ENCODE results near the gene STARD8. TPM values are rescaled to one million over a fixed set of nuclear protein-coding genes. Genes with fewer than 3 reads are reported as not detected.

The STARD8 gene
- polyA plus RNA-seq, 1 donor from 2014 or later: 0.09 TPM

DNA sequence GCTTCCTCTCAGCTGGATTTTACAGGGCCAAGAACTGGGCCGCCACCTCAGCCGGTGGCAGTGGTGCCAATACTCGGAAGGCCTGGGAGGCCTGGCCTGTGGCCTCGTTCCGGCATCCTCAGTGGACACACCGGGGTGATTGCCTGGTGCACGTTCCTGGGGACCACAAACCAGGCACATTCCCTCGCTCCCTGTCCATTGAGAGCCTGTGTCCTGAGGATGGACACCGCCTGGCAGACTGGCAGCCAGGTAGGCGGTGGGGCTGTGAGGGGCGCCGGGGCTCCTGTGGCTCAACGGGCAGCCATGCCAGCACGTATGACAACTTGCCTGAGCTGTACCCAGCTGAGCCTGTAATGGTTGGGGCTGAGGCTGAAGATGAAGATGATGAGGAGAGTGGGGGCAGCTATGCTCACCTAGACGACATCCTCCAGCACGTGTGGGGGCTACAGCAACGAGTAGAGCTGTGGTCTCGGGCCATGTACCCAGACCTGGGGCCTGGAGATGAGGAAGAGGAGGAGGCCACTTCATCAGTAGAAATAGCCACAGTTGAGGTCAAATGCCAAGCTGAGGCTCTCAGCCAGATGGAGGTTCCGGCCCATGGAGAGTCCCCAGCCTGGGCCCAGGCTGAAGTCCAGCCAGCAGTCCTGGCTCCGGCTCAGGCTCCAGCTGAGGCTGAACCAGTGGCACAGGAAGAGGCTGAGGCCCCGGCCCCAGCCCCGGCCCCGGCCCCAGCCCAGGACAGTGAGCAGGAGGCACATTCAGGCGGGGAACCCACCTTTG lies 70.4 kb downstream of the STARD8 start:
- no peak overlapping the region for H3K9ac ChIP-seq (ENCODE audit: low read length)
- no peaks in the 10 kb centered on the region for H3K36me3 ChIP-seq (ENCODE audit: insufficient read depth, low read length)
- H3K27me3 ChIP-seq (ENCODE audit: insufficient read depth, low read depth, low read length): no peaks in the 10 kb centered on the region
- no peaks in the 10 kb centered on the region for H3F3A ChIP-seq (ENCODE audit: insufficient read depth, low read length, poor library complexity, severe bottlenecking)
- no peaks in the 10 kb centered on the region for H3K9me3 ChIP-seq (ENCODE audit: low read length)
- H3K4me3 ChIP-seq (ENCODE audit: low read length): no peak overlapping the region
- H3K9me2 ChIP-seq (ENCODE audit: insufficient read depth, low read length): no peaks in the 10 kb centered on the region
- H3K79me2 ChIP-seq (replicated peaks; ENCODE audit: insufficient read depth, low read length): no peaks in the 10 kb centered on the region
- H3K27ac ChIP-seq (ENCODE audit: low read length): no peak overlapping the region
- no peak overlapping the region for H3K4me2 ChIP-seq (ENCODE audit: low read length)
- no peak overlapping the region for H2AFZ ChIP-seq (ENCODE audit: low read depth, low read length)
- no peaks in the 10 kb centered on the region for H4K20me1 ChIP-seq (ENCODE audit: insufficient read depth)
- TF ChIP-seq, protein P1, sequence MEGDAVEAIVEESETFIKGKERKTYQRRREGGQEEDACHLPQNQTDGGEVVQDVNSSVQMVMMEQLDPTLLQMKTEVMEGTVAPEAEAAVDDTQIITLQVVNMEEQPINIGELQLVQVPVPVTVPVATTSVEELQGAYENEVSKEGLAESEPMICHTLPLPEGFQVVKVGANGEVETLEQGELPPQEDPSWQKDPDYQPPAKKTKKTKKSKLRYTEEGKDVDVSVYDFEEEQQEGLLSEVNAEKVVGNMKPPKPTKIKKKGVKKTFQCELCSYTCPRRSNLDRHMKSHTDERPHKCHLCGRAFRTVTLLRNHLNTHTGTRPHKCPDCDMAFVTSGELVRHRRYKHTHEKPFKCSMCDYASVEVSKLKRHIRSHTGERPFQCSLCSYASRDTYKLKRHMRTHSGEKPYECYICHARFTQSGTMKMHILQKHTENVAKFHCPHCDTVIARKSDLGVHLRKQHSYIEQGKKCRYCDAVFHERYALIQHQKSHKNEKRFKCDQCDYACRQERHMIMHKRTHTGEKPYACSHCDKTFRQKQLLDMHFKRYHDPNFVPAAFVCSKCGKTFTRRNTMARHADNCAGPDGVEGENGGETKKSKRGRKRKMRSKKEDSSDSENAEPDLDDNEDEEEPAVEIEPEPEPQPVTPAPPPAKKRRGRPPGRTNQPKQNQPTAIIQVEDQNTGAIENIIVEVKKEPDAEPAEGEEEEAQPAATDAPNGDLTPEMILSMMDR (IDR thresholded peaks at IDR 0.05; ENCODE audit: poor library complexity, severe bottlenecking): no peak
- no peak for TF ChIP-seq MXI1 (conservative IDR thresholded peaks at IDR 0.05; ENCODE audit: poor library complexity, severe bottlenecking)
- TF ChIP-seq TAF1 (IDR thresholded peaks at IDR 0.05; ENCODE audit: low read depth): no peak
- no peak for TF ChIP-seq SMC3 (conservative IDR thresholded peaks at IDR 0.05; ENCODE audit: poor library complexity)
- TF ChIP-seq EP300 (conservative IDR thresholded peaks at IDR 0.05; ENCODE audit: poor library complexity, severe bottlenecking): no peak
- TF ChIP-seq RAD21 (conservative IDR thresholded peaks at IDR 0.05): no peak
- no peak for TF ChIP-seq POLR2AphosphoS5 (IDR thresholded peaks at IDR 0.05)
- no peak for TF ChIP-seq EZH2 (IDR thresholded peaks at IDR 0.05; ENCODE audit: borderline replicate concordance, insufficient read depth, low read length, poor library complexity, severe bottlenecking)
- TF ChIP-seq, protein P2, sequence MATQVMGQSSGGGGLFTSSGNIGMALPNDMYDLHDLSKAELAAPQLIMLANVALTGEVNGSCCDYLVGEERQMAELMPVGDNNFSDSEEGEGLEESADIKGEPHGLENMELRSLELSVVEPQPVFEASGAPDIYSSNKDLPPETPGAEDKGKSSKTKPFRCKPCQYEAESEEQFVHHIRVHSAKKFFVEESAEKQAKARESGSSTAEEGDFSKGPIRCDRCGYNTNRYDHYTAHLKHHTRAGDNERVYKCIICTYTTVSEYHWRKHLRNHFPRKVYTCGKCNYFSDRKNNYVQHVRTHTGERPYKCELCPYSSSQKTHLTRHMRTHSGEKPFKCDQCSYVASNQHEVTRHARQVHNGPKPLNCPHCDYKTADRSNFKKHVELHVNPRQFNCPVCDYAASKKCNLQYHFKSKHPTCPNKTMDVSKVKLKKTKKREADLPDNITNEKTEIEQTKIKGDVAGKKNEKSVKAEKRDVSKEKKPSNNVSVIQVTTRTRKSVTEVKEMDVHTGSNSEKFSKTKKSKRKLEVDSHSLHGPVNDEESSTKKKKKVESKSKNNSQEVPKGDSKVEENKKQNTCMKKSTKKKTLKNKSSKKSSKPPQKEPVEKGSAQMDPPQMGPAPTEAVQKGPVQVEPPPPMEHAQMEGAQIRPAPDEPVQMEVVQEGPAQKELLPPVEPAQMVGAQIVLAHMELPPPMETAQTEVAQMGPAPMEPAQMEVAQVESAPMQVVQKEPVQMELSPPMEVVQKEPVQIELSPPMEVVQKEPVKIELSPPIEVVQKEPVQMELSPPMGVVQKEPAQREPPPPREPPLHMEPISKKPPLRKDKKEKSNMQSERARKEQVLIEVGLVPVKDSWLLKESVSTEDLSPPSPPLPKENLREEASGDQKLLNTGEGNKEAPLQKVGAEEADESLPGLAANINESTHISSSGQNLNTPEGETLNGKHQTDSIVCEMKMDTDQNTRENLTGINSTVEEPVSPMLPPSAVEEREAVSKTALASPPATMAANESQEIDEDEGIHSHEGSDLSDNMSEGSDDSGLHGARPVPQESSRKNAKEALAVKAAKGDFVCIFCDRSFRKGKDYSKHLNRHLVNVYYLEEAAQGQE (IDR thresholded peaks at IDR 0.05; ENCODE audit: borderline replicate concordance): no peak

DNA sequence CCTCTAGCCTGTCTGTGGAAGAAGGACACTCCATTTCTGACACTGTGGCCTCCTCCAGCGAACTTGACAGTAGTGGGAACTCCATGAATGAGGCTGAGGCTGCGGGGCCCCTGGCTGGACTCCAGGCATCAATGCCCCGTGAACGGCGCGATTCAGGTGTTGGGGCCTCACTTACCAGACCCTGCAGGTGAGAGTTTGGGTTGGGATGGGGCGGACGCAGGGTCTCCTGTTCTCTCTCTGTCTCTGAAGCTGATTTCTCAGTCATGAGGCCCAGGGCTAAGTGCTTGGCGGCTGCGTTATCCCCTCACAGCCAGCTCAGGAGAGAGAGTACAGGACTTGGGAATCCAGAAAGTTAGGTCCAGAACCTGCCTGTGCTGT lies 71.0 kb downstream of the STARD8 start:
- no peak overlapping the region for H3K27ac ChIP-seq (ENCODE audit: low read length)
- no peaks in the 10 kb centered on the region for H3K9me2 ChIP-seq (ENCODE audit: insufficient read depth, low read length)
- H3K9ac ChIP-seq (ENCODE audit: low read length): no peak overlapping the region
- no peak overlapping the region for H2AFZ ChIP-seq (ENCODE audit: low read depth, low read length)
- no peaks in the 10 kb centered on the region for H3F3A ChIP-seq (ENCODE audit: insufficient read depth, low read length, poor library complexity, severe bottlenecking)
- H3K4me2 ChIP-seq (ENCODE audit: low read length): no peak overlapping the region
- no peak overlapping the region for H3K4me3 ChIP-seq (ENCODE audit: low read length)
- no peaks in the 10 kb centered on the region for H4K20me1 ChIP-seq (ENCODE audit: insufficient read depth)
- no peaks in the 10 kb centered on the region for H3K36me3 ChIP-seq (ENCODE audit: insufficient read depth, low read length)
- H3K79me2 ChIP-seq (replicated peaks; ENCODE audit: insufficient read depth, low read length): no peaks in the 10 kb centered on the region
- TF ChIP-seq MXI1 (conservative IDR thresholded peaks at IDR 0.05; ENCODE audit: poor library complexity, severe bottlenecking) (no peak), SMC3 (conservative IDR thresholded peaks at IDR 0.05; ENCODE audit: poor library complexity) (no peak), TAF1 (IDR thresholded peaks at IDR 0.05; ENCODE audit: low read depth) (no peak), POLR2AphosphoS5 (IDR thresholded peaks at IDR 0.05) (no peak)
- no peaks in the 10 kb centered on the region for H3K27me3 ChIP-seq (ENCODE audit: insufficient read depth, low read depth, low read length)
- no peaks in the 10 kb centered on the region for H3K9me3 ChIP-seq (ENCODE audit: low read length)
